Left renal cortex interstitium (tissue), 4 donors: ENCODE data around the gene BOD1L1. TPM values are rescaled to one million over a fixed set of nuclear protein-coding genes. Genes with fewer than 3 reads are reported as not detected.

ENCODE experiments used
- DNase-seq, 4 donors: peaks; one replicate each; pipeline ENCODE4 v3.0.0-alpha.2; 2013; ENCODE audit warnings: low read depth in 4 of 4, low spot score in 2 of 4, missing footprints in 1 of 4
- polyA plus RNA-seq, 4 donors: library from polyadenylated mRNA; unstranded; fragments of 120-200 nt; gene quantifications; one replicate each; pipeline ENCODE4 v1.2.1, GENCODE V29; 2013; ENCODE audit not compliant: insufficient read length in 4 of 4

BOD1L1 gene
- polyA plus RNA-seq, 4 donors, result 46.2 to 76.7 (median 58.2) TPM

- DNase-seq, result no peak
Measured at GRCh38 chr4:13626492-13627177, 890 bp downstream of the BOD1L1 start.

DNA sequence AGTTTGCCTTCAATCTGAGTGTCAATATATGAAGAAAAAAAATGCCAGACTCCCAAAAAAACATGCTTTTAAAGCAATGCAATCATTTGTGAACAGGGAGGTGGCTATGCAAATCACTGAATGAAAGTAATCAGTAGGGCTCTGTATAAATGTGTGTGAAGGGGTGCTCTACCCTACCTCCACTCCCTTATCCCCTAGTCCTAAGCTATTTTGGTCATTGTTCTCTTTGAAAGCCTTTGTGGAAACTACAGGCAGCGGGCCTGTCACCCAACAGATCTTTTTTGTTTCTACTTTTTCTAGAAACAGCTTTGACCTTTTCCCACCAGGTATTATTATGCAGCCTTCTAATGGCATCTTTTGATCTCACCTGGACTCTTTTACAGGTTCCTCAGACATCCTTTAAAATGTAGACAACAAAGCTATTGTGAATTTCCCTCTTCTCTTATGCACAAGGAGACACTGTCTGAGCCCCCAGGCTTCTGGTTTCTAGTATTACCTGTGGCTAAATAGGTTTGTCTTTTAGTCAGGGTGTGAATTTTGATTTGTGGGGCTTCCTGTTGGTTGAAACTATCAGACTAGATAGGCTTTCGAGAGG is 9.2 kb downstream of the BOD1L1 start:
- DNase-seq, result no peak

DNA sequence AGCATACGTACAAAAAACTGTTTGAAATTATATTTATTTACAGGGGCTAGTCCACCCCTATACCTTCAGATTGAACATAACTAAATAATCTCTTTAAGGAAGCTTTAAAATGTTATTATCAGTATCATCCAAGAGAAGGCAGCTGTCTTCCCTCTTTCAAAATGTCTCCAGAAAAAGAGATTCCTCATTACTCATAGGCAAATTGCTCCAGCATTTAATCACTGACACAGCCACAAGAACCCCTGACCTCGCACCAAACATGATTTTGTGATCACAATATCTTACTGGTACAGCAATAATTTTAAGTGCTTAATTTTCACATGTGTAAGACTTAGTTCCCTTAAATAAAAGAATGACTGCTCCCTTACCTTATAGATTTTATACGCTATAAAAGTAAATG is 9.7 kb downstream of the BOD1L1 start:
- no peak for DNase-seq

GRCh38 chr4:13616597-13616996 is 10.9 kb downstream of the BOD1L1 start:
- no peak for DNase-seq

DNA sequence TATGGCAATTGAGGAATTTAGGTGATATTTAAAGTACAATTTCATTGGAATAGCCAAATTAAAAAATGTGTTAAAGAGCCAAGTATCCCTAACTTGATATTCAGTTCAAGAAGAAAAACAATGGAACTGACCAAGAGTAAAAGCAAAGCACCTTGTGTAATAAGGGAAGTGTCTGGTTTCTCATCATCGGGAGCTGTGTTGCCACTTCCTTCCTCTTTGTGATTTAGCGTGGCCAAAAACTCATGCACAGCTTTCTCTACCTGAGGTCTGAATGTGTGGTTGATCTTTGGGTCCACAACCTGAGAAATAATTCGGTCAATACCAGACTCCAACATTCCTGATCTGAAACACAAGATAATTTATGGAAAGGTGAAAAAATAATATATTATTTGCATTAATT is 12.4 kb downstream of the BOD1L1 start:
- no peak for DNase-seq

GRCh38 chr4:13612569-13612968 is 15.0 kb downstream of the BOD1L1 start:
- no peak for DNase-seq

DNA sequence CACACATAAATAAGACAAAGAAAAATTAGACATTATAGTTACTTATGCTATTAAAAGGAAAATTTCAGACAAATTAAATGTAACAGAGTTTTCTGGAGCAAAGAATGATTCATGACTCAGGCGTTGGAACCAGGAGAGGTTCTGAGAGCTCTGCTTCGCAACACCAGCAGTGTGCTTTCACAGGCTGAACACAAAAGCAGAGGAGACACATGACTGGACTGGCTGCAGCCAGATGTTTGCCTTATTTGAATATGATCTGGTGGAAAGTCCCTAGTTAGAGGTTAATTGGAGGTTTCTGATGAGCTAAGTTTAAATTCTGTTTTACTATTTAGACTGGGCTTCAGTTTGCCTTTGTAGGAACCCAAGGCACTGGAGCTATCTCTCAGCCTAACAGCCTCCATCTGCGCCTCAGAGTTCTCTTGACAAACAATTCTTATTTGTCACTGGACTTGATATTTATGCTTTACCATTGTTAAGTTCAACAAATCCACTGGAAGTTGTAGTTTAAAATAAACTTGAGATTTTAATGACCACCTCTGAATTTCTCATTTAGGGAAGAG is 16.2 kb downstream of the BOD1L1 start:
- no peak for DNase-seq

GRCh38 chr4:13605330-13605729 is 22.2 kb downstream of the BOD1L1 start:
- DNase-seq, result no peak

GRCh38 chr4:13601848-13602247 is 25.7 kb downstream of the BOD1L1 start:
- DNase-seq, result no peak

DNA sequence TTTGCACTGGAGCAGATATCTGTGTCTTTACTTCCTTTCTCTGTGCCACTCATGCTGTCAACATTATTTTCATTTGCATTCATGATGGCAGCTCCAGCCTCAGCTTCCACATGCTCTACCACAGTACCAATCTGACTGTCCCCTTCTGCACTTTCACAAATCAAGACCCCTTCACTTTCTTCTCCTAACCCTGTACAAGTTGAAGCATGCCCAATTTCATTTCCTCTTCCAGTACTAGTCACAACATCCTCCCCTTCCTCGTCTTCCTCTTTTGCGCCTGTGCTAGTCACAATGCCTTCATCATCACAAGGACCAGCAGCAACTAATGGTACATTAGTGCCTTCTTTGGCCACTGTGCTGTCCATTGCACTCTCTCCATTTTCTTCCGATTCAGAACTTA is 26.5 kb downstream of the BOD1L1 start:
- no peak for DNase-seq

GRCh38 chr4:13599159-13599558 is 28.4 kb downstream of the BOD1L1 start:
- peak in 1 of 4 donors; percentile 16 for DNase-seq

GRCh38 chr4:13597604-13598003 is 29.9 kb downstream of the BOD1L1 start:
- DNase-seq, result no peak

DNA sequence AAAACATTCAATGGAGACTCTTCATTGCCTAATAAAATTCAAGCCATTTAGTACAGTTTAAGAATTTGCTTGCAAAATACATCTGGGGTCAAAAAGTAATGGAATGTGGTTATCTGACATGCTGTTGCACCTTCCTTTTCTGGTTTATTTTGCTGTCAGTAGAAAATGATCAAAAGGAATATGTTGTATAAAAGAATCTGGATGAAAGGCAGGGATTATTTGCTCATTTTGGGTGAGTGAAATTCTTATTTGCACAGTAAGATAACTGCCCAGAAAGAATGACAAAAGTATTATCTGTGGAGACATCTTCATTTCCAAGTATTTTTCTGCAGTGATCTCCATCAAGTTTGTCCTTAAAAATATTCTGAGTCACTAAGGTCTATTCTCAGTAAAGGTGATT is 30.4 kb downstream of the BOD1L1 start:
- no peak for DNase-seq

GRCh38 chr4:13592220-13592619 is 35.3 kb downstream of the BOD1L1 start:
- DNase-seq, result no peak

DNA sequence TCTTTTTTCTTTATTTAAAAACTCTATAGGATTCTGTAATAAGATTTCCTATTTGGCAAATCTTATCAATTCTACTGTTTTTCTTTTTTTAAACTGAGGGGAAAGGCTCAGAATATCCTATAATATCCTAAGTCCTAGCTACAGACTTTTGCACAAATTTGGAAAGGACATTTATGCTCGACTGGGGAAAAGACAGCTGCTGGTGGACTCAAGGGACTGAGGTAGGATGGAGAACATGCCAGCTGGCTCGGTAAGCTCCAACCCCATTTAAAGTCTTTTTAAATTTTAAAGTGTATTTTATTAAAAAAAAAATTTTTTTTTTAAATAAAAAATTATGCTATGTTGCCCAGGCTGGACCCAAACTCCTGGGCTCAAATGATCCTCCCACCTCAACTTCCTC is 36.8 kb downstream of the BOD1L1 start:
- DNase-seq, result no peak

- DNase-seq, result no peak
Measured at GRCh38 chr4:13588954-13589353, 38.6 kb downstream of the BOD1L1 start.

GRCh38 chr4:13584481-13584880 is 43.0 kb downstream of the BOD1L1 start:
- no peak for DNase-seq

DNA sequence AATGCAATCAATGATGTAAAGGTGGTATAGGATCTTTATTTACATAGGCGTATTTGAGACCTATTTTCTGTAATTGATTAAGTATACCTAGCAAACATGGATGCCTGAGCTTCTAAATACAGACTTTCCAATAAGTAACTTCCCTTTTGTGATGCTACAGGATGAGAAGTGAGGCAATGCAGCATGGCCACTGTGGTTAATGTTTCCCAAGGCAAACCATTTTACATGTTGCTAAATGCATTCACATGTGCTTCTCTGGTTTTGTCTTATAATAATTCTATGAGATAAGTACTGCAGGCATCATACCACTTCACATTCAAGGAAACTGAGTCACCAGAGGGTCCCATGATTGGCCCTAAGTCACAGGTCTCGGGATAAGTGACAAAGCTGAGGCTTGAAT is 47.5 kb downstream of the BOD1L1 start:
- DNase-seq, result no peak

GRCh38 chr4:13577660-13578059 is 49.9 kb downstream of the BOD1L1 start:
- no peak for DNase-seq

DNA sequence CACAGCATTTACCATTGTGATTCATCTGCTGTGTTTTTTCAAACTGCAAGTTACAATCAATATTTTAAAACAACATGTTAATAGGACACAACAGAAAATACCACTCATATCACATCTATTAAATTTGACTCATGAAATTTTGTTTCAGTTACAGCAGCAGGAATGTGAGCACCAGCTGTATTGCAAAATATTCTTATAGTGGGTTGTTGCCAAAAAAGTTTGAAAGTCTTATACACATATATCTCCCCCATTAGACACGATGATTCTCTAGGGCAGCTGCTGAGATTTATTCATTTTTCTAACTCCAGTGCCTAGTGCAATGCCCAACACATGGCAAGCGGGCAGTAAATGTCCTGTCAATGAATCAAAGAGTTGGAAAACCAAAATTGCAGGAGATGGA is 56.6 kb downstream of the BOD1L1 start:
- DNase-seq, result no peak

DNA sequence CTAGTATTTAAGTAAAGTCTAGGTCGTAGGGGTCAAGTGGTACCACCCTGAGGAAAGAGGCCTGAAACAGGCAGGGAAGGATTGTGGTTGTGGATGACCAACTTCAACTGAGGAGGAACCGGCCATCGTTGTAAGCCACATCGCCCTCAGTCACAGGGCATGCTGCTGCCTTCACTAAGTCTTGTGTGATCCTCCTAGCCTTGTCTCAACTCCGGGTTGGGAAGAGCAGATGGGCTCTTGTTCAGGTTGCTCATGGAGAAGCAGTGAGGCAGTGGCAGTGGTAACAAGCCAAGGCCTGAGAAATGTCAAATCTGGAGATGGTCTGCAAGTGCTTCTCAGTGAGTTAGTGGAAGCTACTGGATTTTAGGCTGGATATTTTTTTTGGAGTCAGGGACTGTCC is 60.4 kb downstream of the BOD1L1 start:
- DNase-seq, result no peak

- no peak for DNase-seq
Measured at GRCh38 chr4:13562876-13563275, 64.6 kb downstream of the BOD1L1 start.
